ENCODE results near the gene IZUMO4. TPM values are rescaled to one million over a fixed set of nuclear protein-coding genes. Genes with fewer than 3 reads are reported as not detected.

Gene IZUMO4
- total and polyA plus RNA-seq, 4 donors: 1.2 to 1.4 (median 1.2) TPM

DNA sequence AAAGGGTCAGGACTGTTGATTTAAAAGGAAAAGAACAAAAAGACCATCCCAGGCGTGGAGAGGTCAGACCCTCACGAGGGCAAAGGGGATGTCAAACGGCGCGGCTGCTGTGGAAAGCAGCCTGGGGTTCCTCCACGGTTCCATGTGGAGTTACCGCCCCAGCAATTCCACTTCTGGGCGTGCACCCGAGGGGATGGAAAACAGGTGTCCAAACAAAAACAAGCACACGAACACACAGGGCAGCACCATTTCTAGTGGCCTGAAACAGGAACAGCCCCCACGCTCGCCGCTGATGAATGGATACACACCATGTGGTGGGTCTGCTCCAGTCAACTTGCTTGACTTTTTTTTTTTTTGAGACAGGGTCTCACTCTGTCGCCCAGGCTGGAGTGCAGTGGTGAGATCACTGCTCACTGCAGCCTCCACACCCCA lies 43.4 kb downstream of the IZUMO4 start:
- 91% methylated on average over 14 of the region's 14 CpGs for WGBS
- no peak for TF ChIP-seq NR2F2 (IDR thresholded peaks at IDR 0.05)
- no peak overlapping the region for H3K4me3 ChIP-seq (ENCODE audit: low read depth in 1 of 3, low read length in 3 of 3)
- peaks cover 0 to 13% (median 6%) of the 10 kb centered on the region in 4 donors for H3K4me1 ChIP-seq (ENCODE audit: control insufficient read depth in 4 of 4, insufficient read depth in 4 of 4, low read length in 3 of 4)
- H3K9me3 ChIP-seq (ENCODE audit: control insufficient read depth in 4 of 4, low read length in 3 of 4): no peaks in the 10 kb centered on the region
- H3K36me3 ChIP-seq (ENCODE audit: control insufficient read depth in 4 of 4, insufficient read depth in 3 of 4, low read depth in 1 of 4, low read length in 3 of 4): peaks cover 8 to 29% (median 11%) of the 10 kb centered on the region in 4 donors
- no peak for DNase-seq (ENCODE audit: low spot score)
- no peaks in the 10 kb centered on the region for H3K27me3 ChIP-seq (ENCODE audit: control insufficient read depth in 4 of 4, insufficient read depth in 4 of 4, low read length in 3 of 4)
- H3K9ac ChIP-seq (ENCODE audit: low read depth in 1 of 2, low read length in 2 of 2): no peak overlapping the region
- H3K27ac ChIP-seq (ENCODE audit: low read depth in 1 of 2, low read length in 2 of 2): no peak overlapping the region

DNA sequence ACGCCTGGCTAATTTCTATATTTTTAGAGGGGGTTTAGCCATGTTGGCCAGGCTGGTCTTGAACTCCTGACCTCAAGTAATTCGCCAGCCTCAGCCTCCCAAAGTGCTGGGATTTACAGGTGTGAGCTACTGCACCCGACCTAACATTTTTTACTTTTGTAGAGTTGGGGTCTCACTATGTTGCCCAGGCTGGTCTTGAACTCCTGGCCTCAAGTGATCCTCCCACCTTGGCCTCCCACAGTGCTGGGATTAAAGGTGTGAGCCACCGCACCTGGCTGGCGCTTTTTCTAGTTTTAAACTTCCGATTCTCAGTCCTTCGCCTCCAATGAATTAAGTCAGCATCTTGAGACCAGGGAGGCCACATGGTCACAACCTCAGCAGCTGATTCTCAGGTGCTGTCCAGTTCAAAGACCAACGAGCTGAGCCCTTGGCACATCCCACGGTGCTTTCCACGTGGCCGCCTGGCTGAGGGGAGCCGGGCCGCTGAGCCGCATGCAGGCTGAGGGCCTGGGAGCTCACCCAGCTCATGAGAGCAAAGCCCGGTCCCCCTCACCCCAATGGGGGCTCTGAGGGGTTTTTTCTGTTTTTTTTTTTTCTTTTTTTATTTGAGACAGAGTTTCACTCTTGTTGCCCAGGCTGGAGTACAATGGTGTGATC lies 45.6 kb downstream of the IZUMO4 start:
- Histone ChIP-seq H3K4me3 (ENCODE audit: low read depth in 1 of 3, low read length in 3 of 3) (no peak overlapping the region), H3K27me3 (ENCODE audit: control insufficient read depth in 4 of 4, insufficient read depth in 4 of 4, low read length in 3 of 4) (no peaks in the 10 kb centered on the region), H3K36me3 (ENCODE audit: control insufficient read depth in 4 of 4, insufficient read depth in 3 of 4, low read depth in 1 of 4, low read length in 3 of 4) (peaks cover 0 to 18% (median 6%) of the 10 kb centered on the region in 4 donors), H3K27ac (ENCODE audit: low read depth in 1 of 2, low read length in 2 of 2) (no peak overlapping the region), H3K9ac (ENCODE audit: low read depth in 1 of 2, low read length in 2 of 2) (no peak overlapping the region), H3K4me1 (ENCODE audit: control insufficient read depth in 4 of 4, insufficient read depth in 4 of 4, low read length in 3 of 4) (peaks cover 0 to 22% (median 13%) of the 10 kb centered on the region in 4 donors), H3K9me3 (ENCODE audit: control insufficient read depth in 4 of 4, low read length in 3 of 4) (no peaks in the 10 kb centered on the region)
- DNase-seq (ENCODE audit: low spot score): no peak
- TF ChIP-seq TAF1 (conservative IDR thresholded peaks at IDR 0.05) (no peak), HNF4A (conservative IDR thresholded peaks at IDR 0.05) (peak in 1 of 2 donors; percentile 46)
- WGBS: 69% methylated on average over 15 of the region's 15 CpGs

DNA sequence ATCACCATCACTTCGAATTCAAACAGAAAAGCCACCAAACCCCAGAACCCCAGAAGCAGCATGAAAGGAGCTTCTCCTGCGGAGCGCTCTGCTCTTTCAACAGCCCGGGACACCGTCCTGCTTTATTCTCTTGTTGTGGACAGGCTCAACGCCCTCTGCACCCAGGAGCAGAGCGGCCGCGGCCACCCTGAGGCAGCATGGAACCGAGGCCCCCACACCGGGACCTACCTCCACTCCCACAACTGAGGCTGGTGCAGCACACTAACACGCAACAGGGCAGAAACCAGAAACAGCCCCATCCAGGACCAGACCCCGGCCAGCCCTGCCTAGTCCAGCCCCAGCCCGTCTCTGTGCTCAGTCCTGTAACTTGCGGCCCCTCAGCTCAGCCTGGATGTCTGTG lies 47.5 kb downstream of the IZUMO4 start:
- peaks cover 0 to 31% (median 16%) of the 10 kb centered on the region in 4 donors for H3K4me1 ChIP-seq (ENCODE audit: control insufficient read depth in 4 of 4, insufficient read depth in 4 of 4, low read length in 3 of 4)
- TF ChIP-seq YY1 (IDR thresholded peaks at IDR 0.05) (no peak), TAF1 (conservative IDR thresholded peaks at IDR 0.05) (no peak), JUND (IDR thresholded peaks at IDR 0.05) (no peak), RAD21 (IDR thresholded peaks at IDR 0.05) (no peak), EGR1 (IDR thresholded peaks at IDR 0.05; ENCODE audit: low read depth in 2 of 2) (no peak), HNF4G (IDR thresholded peaks at IDR 0.05) (no peak), GABPA (IDR thresholded peaks at IDR 0.05 in 1 of 2, conservative IDR thresholded peaks at IDR 0.05 in 1 of 2) (no peak), RXRA (IDR thresholded peaks at IDR 0.05) (no peak), FOXA1 (IDR thresholded peaks at IDR 0.05) (no peak), FOXA2 (IDR thresholded peaks at IDR 0.05) (no peak), HNF4A (conservative IDR thresholded peaks at IDR 0.05) (no peak), SP1 (IDR thresholded peaks at IDR 0.05) (no peak)
- TF ChIP-seq, protein P1, sequence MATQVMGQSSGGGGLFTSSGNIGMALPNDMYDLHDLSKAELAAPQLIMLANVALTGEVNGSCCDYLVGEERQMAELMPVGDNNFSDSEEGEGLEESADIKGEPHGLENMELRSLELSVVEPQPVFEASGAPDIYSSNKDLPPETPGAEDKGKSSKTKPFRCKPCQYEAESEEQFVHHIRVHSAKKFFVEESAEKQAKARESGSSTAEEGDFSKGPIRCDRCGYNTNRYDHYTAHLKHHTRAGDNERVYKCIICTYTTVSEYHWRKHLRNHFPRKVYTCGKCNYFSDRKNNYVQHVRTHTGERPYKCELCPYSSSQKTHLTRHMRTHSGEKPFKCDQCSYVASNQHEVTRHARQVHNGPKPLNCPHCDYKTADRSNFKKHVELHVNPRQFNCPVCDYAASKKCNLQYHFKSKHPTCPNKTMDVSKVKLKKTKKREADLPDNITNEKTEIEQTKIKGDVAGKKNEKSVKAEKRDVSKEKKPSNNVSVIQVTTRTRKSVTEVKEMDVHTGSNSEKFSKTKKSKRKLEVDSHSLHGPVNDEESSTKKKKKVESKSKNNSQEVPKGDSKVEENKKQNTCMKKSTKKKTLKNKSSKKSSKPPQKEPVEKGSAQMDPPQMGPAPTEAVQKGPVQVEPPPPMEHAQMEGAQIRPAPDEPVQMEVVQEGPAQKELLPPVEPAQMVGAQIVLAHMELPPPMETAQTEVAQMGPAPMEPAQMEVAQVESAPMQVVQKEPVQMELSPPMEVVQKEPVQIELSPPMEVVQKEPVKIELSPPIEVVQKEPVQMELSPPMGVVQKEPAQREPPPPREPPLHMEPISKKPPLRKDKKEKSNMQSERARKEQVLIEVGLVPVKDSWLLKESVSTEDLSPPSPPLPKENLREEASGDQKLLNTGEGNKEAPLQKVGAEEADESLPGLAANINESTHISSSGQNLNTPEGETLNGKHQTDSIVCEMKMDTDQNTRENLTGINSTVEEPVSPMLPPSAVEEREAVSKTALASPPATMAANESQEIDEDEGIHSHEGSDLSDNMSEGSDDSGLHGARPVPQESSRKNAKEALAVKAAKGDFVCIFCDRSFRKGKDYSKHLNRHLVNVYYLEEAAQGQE (IDR thresholded peaks at IDR 0.05): no peak
- TF ChIP-seq, protein P2, sequence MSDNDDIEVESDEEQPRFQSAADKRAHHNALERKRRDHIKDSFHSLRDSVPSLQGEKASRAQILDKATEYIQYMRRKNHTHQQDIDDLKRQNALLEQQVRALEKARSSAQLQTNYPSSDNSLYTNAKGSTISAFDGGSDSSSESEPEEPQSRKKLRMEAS (IDR thresholded peaks at IDR 0.05): no peak
- TF ChIP-seq, protein P3, sequence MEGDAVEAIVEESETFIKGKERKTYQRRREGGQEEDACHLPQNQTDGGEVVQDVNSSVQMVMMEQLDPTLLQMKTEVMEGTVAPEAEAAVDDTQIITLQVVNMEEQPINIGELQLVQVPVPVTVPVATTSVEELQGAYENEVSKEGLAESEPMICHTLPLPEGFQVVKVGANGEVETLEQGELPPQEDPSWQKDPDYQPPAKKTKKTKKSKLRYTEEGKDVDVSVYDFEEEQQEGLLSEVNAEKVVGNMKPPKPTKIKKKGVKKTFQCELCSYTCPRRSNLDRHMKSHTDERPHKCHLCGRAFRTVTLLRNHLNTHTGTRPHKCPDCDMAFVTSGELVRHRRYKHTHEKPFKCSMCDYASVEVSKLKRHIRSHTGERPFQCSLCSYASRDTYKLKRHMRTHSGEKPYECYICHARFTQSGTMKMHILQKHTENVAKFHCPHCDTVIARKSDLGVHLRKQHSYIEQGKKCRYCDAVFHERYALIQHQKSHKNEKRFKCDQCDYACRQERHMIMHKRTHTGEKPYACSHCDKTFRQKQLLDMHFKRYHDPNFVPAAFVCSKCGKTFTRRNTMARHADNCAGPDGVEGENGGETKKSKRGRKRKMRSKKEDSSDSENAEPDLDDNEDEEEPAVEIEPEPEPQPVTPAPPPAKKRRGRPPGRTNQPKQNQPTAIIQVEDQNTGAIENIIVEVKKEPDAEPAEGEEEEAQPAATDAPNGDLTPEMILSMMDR (IDR thresholded peaks at IDR 0.05; ENCODE audit: low read depth, low read length, missing input control): no peak
- TF ChIP-seq, protein P4, sequence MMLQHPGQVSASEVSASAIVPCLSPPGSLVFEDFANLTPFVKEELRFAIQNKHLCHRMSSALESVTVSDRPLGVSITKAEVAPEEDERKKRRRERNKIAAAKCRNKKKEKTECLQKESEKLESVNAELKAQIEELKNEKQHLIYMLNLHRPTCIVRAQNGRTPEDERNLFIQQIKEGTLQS (IDR thresholded peaks at IDR 0.05): no peak
- TF ChIP-seq, protein P5, sequence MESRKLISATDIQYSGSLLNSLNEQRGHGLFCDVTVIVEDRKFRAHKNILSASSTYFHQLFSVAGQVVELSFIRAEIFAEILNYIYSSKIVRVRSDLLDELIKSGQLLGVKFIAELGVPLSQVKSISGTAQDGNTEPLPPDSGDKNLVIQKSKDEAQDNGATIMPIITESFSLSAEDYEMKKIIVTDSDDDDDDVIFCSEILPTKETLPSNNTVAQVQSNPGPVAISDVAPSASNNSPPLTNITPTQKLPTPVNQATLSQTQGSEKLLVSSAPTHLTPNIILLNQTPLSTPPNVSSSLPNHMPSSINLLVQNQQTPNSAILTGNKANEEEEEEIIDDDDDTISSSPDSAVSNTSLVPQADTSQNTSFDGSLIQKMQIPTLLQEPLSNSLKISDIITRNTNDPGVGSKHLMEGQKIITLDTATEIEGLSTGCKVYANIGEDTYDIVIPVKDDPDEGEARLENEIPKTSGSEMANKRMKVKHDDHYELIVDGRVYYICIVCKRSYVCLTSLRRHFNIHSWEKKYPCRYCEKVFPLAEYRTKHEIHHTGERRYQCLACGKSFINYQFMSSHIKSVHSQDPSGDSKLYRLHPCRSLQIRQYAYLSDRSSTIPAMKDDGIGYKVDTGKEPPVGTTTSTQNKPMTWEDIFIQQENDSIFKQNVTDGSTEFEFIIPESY (IDR thresholded peaks at IDR 0.05): no peak
- no peak overlapping the region for H3K27ac ChIP-seq (ENCODE audit: low read depth in 1 of 2, low read length in 2 of 2)
- H3K27me3 ChIP-seq (ENCODE audit: control insufficient read depth in 4 of 4, insufficient read depth in 4 of 4, low read length in 3 of 4): no peaks in the 10 kb centered on the region
- H3K36me3 ChIP-seq (ENCODE audit: control insufficient read depth in 4 of 4, insufficient read depth in 3 of 4, low read depth in 1 of 4, low read length in 3 of 4): peaks cover 0 to 6% (median 3%) of the 10 kb centered on the region in 4 donors
- H3K4me3 ChIP-seq (ENCODE audit: low read depth in 1 of 3, low read length in 3 of 3): no peak overlapping the region
- no peaks in the 10 kb centered on the region for H3K9me3 ChIP-seq (ENCODE audit: control insufficient read depth in 4 of 4, low read length in 3 of 4)
- DNase-seq (ENCODE audit: low spot score): no peak
- WGBS: 96% methylated on average over 15 of the region's 15 CpGs
- H3K9ac ChIP-seq (ENCODE audit: low read depth in 1 of 2, low read length in 2 of 2): no peak overlapping the region

Measured in liver (tissue), 9 donors.